ENCODE measurements around the gene CCDC91. TPM values are rescaled to one million over a fixed set of nuclear protein-coding genes. Genes with fewer than 3 reads are reported as not detected.

The CCDC91 gene
- total and polyA plus RNA-seq, 9 of the 15 experiments (the other 6 are each of a cell fraction or from before 2014, with no cell fraction given), result 10.1 to 31.1 (median 26.3) TPM

DNA sequence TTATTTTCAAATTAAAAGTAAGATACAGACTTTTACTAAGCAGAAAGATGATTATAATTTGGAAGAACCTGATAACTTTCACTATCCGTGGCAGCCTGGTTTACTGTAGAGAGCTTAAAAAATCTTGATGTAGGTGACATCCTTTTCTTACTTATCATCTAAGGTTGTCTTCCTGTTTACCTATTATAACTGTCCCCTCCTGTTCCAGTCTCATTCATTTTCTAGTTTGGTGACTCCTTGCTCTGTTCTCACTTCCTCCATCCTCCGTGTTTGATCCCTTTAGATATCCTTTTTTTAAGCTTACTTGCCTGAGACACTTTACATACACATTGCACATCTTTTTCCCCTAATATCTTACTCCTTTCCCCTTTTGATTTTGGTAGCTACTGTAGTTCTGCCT, 27.5 kb downstream of the CCDC91 start:
- POLR2A ChIA-PET, result interaction anchor here (1.5 kb wide), 1 partner anchor 27 kb away, joined by 5 read pairs; the partner anchor contains the start of gene CCDC91
- intact Hi-C loops (cut with micrococcal nuclease) (no loop called here), in situ Hi-C loops (cut with MboI) (no loop called here)
- BruUV-seq (replicated peaks), result no TSS peak
- DNase-seq (ENCODE audit: extremely low read depth in 1 of 4, low spot score in 3 of 4), result no peak
- CTCF ChIA-PET (ENCODE audit: low intra/inter-chr PET ratio), result no interaction called here
- H3K9ac ChIP-seq (ENCODE audit: insufficient read depth in 1 of 2, low read depth in 2 of 2, low read length in 2 of 2), result no peak overlapping the region
- H3K4me1 ChIP-seq (replicated peaks in 1 of 2; ENCODE audit: control insufficient read depth in 2 of 2, insufficient read depth in 2 of 2, low read length in 2 of 2), result peaks cover 0 to 4% of the 10 kb centered on the region in 2 experiments; a peak in 2 of 5 replicates
- no peak for FAIRE-seq
- H3K9me3 ChIP-seq (replicated peaks; ENCODE audit: control insufficient read depth, insufficient read depth, low read depth, low read length), result peaks cover 4% of the 10 kb centered on the region; the same call in 1 of the 2 replicates
- no peaks in the 10 kb centered on the region for H3K27me3 ChIP-seq (ENCODE audit: control insufficient read depth in 2 of 2, insufficient read depth in 2 of 2, low read length in 2 of 2)
- H3K36me3 ChIP-seq (ENCODE audit: control insufficient read depth, insufficient read depth, low read length), result no peaks in the 10 kb centered on the region; the same call in 2 of the 3 replicates
- H3K9me1 ChIP-seq (ENCODE audit: control insufficient read depth, insufficient read depth, low read length), result no peaks in the 10 kb centered on the region
- H3K4me3 ChIP-seq, result no peak overlapping the region
- no peak for ATAC-seq
- H3K4me2 ChIP-seq (ENCODE audit: insufficient read depth, low read length), result no peak overlapping the region
- H3K27ac ChIP-seq (ENCODE audit: extremely low read depth, low read depth, low read length), result no peak overlapping the region
- H4K20me1 ChIP-seq (replicated peaks; ENCODE audit: control insufficient read depth, insufficient read depth, low read length), result no peaks in the 10 kb centered on the region
- peaks cover 28% of the 10 kb centered on the region for H3K79me2 ChIP-seq (ENCODE audit: control insufficient read depth, insufficient read depth, low read length)
- no peak overlapping the region for H2AFZ ChIP-seq (ENCODE audit: low read depth, low read length)
- 59% methylated on average over 2 of the region's 2 CpGs for WGBS (ENCODE audit: insufficient coverage, low coverage, missing lambda C conversion rate)
- TF ChIP-seq HDAC6 (IDR thresholded peaks at IDR 0.05; ENCODE audit: low read depth, low read length), result no peak
- TF ChIP-seq, protein P1, sequence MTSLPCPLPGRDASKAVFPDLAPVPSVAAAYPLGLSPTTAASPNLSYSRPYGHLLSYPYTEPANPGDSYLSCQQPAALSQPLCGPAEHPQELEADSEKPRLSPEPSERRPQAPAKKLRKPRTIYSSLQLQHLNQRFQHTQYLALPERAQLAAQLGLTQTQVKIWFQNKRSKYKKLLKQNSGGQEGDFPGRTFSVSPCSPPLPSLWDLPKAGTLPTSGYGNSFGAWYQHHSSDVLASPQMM (CRISPR knock-in tag; IDR thresholded peaks at IDR 0.05), result no peak
- no peak for TF ChIP-seq SMARCE1 (IDR thresholded peaks at IDR 0.05)
- TF ChIP-seq HLTF (IDR thresholded peaks at IDR 0.05), result no peak
- TF ChIP-seq ZNF12 (CRISPR knock-in tag; IDR thresholded peaks at IDR 0.05), result no peak
- no peak for TF ChIP-seq GABPB1 (CRISPR knock-in tag; IDR thresholded peaks at IDR 0.05)

DNA sequence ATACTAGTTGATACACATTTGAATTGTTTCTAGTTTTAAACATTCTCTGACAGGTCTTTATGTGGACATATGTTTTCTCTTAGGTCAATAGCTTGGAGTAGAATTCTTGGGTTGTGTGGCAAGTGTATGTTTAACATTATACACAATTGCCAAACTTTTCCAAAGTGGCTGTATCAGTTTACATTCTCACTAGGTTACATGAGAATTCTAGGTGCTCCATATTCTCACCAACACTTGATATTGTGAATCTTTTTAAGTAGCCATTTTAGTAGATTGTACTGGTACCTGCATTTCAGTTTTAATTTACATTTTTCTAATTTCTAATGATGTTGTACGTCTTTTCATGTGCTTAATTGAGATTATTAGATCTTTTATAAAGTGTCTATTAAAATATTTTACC, 28.6 kb downstream of the CCDC91 start:
- CTCF ChIA-PET (ENCODE audit: low intra/inter-chr PET ratio), result no interaction called here
- WGBS (ENCODE audit: insufficient coverage, low coverage, missing lambda C conversion rate), result 0% methylated on average over 1 of the region's 1 CpG

More for the DNA sequence above, 28.6 kb downstream of the CCDC91 start:
- no peak for DNase-seq (ENCODE audit: extremely low read depth in 1 of 4, low spot score in 3 of 4)
- TF ChIP-seq, protein P2, sequence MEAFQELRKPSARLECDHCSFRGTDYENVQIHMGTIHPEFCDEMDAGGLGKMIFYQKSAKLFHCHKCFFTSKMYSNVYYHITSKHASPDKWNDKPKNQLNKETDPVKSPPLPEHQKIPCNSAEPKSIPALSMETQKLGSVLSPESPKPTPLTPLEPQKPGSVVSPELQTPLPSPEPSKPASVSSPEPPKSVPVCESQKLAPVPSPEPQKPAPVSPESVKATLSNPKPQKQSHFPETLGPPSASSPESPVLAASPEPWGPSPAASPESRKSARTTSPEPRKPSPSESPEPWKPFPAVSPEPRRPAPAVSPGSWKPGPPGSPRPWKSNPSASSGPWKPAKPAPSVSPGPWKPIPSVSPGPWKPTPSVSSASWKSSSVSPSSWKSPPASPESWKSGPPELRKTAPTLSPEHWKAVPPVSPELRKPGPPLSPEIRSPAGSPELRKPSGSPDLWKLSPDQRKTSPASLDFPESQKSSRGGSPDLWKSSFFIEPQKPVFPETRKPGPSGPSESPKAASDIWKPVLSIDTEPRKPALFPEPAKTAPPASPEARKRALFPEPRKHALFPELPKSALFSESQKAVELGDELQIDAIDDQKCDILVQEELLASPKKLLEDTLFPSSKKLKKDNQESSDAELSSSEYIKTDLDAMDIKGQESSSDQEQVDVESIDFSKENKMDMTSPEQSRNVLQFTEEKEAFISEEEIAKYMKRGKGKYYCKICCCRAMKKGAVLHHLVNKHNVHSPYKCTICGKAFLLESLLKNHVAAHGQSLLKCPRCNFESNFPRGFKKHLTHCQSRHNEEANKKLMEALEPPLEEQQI (IDR thresholded peaks at IDR 0.05), result peak; percentile 65; the same call in 1 of the 2 replicates
- TF ChIP-seq CBX3 (IDR thresholded peaks at IDR 0.05; ENCODE audit: borderline replicate concordance in 1 of 2, low read length in 2 of 2), result 0 out of 3 replicates have a peak, but pooled peaks of 1 of the 2 experiments have one; percentile 70
- peak; percentile 94 for TF ChIP-seq RBM25 (IDR thresholded peaks at IDR 0.05; ENCODE audit: low read depth, low read length, severe bottlenecking)
- TF ChIP-seq NCOA1 (IDR thresholded peaks at IDR 0.05; ENCODE audit: low read depth), result no peak
- TF ChIP-seq ZNF146 (CRISPR knock-in tag; IDR thresholded peaks at IDR 0.05; ENCODE audit: unreplicated experiment), result no peak
- TF ChIP-seq ZNF184 (CRISPR knock-in tag; IDR thresholded peaks at IDR 0.05), result peak; percentile 85
- Histone ChIP-seq H3K79me2 (ENCODE audit: control insufficient read depth, insufficient read depth, low read length) (peaks cover 39% of the 10 kb centered on the region), H3K9me1 (ENCODE audit: control insufficient read depth, insufficient read depth, low read length) (no peaks in the 10 kb centered on the region), H3K9me3 (replicated peaks; ENCODE audit: control insufficient read depth, insufficient read depth, low read depth, low read length) (peaks cover 4% of the 10 kb centered on the region; the same call in 1 of the 2 replicates), H2AFZ (ENCODE audit: low read depth, low read length) (no peak overlapping the region), H3K27me3 (ENCODE audit: control insufficient read depth in 2 of 2, insufficient read depth in 2 of 2, low read length in 2 of 2) (no peaks in the 10 kb centered on the region), H3K36me3 (ENCODE audit: control insufficient read depth, insufficient read depth, low read length) (no peaks in the 10 kb centered on the region), H3K27ac (ENCODE audit: extremely low read depth, low read depth, low read length) (no peak overlapping the region), H4K20me1 (replicated peaks; ENCODE audit: control insufficient read depth, insufficient read depth, low read length) (no peaks in the 10 kb centered on the region), H3K9ac (ENCODE audit: insufficient read depth in 1 of 2, low read depth in 2 of 2, low read length in 2 of 2) (no peak overlapping the region), H3K4me2 (ENCODE audit: insufficient read depth, low read length) (no peak overlapping the region), H3K4me1 (replicated peaks in 1 of 2; ENCODE audit: control insufficient read depth in 2 of 2, insufficient read depth in 2 of 2, low read length in 2 of 2) (peaks cover 4 to 10% of the 10 kb centered on the region in 2 experiments; a peak in 2 of 5 replicates), H3K4me3 (no peak overlapping the region)
- no TSS peak for BruUV-seq (replicated peaks)
- FAIRE-seq, result no peak
- intact Hi-C loops (cut with micrococcal nuclease) (no loop called here), in situ Hi-C loops (cut with MboI) (no loop called here)
- ATAC-seq, result no peak
- POLR2A ChIA-PET, result no interaction called here
